Right lobe of liver (tissue), 6 donors: ENCODE results near the gene MARCHF6. TPM values are rescaled to one million over a fixed set of nuclear protein-coding genes. Genes with fewer than 3 reads are reported as not detected.
A peak's percentile ranks its signal among the peaks of the same experiment; 100 is the strongest.
"Not testable (repeated sequence)": the region's sequence is repeated elsewhere in the genome, so short reads cannot be mapped to it uniquely, and the experiment has no call there.

ENCODE experiments used
- ATAC-seq, 4 donors: fragments of 200-7000 bp; cut with Tn5 transposase; one replicate each; pipeline ENCODE4 v1.9.1; 2020; ENCODE audit warnings: mild to moderate bottlenecking in 4 of 4, moderate library complexity in 4 of 4
- DNase-seq, 3 donors: peaks; one replicate each; pipeline ENCODE4 v3.0.0-alpha.2; 2020
- H3K27ac ChIP-seq, 3 donors: fragments of 200-600 bp; one replicate each; pipeline ENCODE4 v1.8.0; 2022
- H3K27me3 ChIP-seq, 2 donors: fragments of 200-600 bp; one replicate each; pipeline ENCODE4 v1.8.0; 2022
- H3K36me3 ChIP-seq, 4 donors: fragments of 200-600 bp; sonication (generic) in 1 of 4; one replicate each; pipeline versions ENCODE4 v1.5.1 to v1.8.0; 2017 to 2022; ENCODE audit warnings: control low read depth in 1 of 4
- H3K4me1 ChIP-seq, 4 donors: fragments of 200-600 bp; sonication (generic) in 1 of 4; one replicate each; pipeline versions ENCODE4 v1.5.1 to v1.8.0; 2017 to 2022; ENCODE audit warnings: control low read depth in 1 of 4
- H3K4me3 ChIP-seq, 3 donors: fragments of 200-600 bp; one replicate each; pipeline ENCODE4 v1.8.0; 2022
- H3K9me3 ChIP-seq, 4 donors: fragments of 200-600 bp; sonication (generic) in 1 of 4; one replicate each; pipeline versions ENCODE4 v1.5.1 to v1.8.0; 2017 to 2022; ENCODE audit warnings: control low read depth in 1 of 4
- CTCF ChIP-seq, 4 donors: fragments of 200-600 bp in 3 of 4; fragments of 450-650 bp in 1 of 4; IDR thresholded peaks; one replicate each; pipeline versions ENCODE4 v1.5.1 to v1.8.0; 2016 to 2022; ENCODE audit warnings: antibody characterized with exemption in 4 of 4, mild to moderate bottlenecking in 2 of 4
- POLR2A ChIP-seq: fragments of 450-650 bp; IDR thresholded peaks from one replicate; pipeline ENCODE4 v1.6.1; 2017; ENCODE audit warnings: antibody characterized with exemption, mild to moderate bottlenecking
- WGBS: methylation state at CpG from one replicate; pipeline ENCODE4 v1.1.6; 2018; ENCODE audit warnings: low coverage, low lambda C conversion rate; ENCODE audit not compliant: insufficient coverage; ENCODE audit errors: missing lambda C conversion rate; 5-methylcytosine and 5-hydroxymethylcytosine counted together
- intact Hi-C, 2 donors: fragments of 100-400 bp; cut with DNase I; formaldehyde crosslinking; loops; one replicate each; pipeline versions ENCODE4 v1.11.2 to v1.14.1; 2022
- total RNA-seq, 6 experiments: library from RNA; depleted of rRNA in 2 of 6; stranded (reverse); fragments of >200 nt in 2 of 6; fragmentation: NEBNext Ultra II Directional in 3 of 6; extraction: Animal tissue kit (Norgen Biotek cat#: 25700) in 3 of 6; gene quantifications; one replicate each; pipeline versions ENCODE4 v1.1.0 to v1.2.4, GENCODE V29; 2016 to 2023
- donor health status: DM: no; HTN: yes; CAD: no.
- donor health status: DM: no; HTN: no; CAD: no.
- donor health status: DM: no; HTN: no; CAD: no.
- donor health status: DM: no; HTN: yes; CAD: no.
- donor health status: DM: no; HTN: yes; CAD: no.

Gene MARCHF6
- total RNA-seq, 6 experiments from 2014 or later, result 44.9 to 106 (median 68.6) TPM

GRCh38 chr5:10367579-10367978 is 14.1 kb downstream of the MARCHF6 start:
- Histone ChIP-seq H3K4me3 (no peak overlapping the region), H3K9me3 (no peaks in the 10 kb centered on the region), H3K4me1 (peaks cover 0 to 9% (median 1%) of the 10 kb centered on the region in 4 donors), H3K27me3 (no peaks in the 10 kb centered on the region), H3K36me3 (no peaks in the 10 kb centered on the region), H3K27ac (no peak overlapping the region)
- no peak for ATAC-seq
- WGBS, result 92% methylated on average over 1 of the region's 1 CpG
- DNase-seq, result no peak
- TF ChIP-seq POLR2A (no peak), CTCF (IDR thresholded peaks at IDR 0.05) (no peak)
- intact Hi-C loops, result no loop called here

- no peaks in the 10 kb centered on the region for H3K27me3 ChIP-seq
- H3K4me3 ChIP-seq, result no peak overlapping the region
- no peak for DNase-seq
- intact Hi-C loops, result no loop called here
- 83% methylated on average over 2 of the region's 2 CpGs for WGBS
- no peak overlapping the region for H3K27ac ChIP-seq
- TF ChIP-seq CTCF (IDR thresholded peaks at IDR 0.05) (no peak), POLR2A (no peak)
- H3K36me3 ChIP-seq, result no peaks in the 10 kb centered on the region
- no peak for ATAC-seq
- peaks cover 0 to 13% (median 4%) of the 10 kb centered on the region in 4 donors for H3K4me1 ChIP-seq
- no peaks in the 10 kb centered on the region for H3K9me3 ChIP-seq
Observed at GRCh38 chr5:10370931-10371330, 17.4 kb downstream of the MARCHF6 start.

GRCh38 chr5:10371369-10371768 is 17.9 kb downstream of the MARCHF6 start:
- H3K4me3 ChIP-seq, H3K9me3 ChIP-seq, H3K36me3 ChIP-seq, ATAC-seq, H3K27me3 ChIP-seq, intact Hi-C loops, DNase-seq, H3K27ac ChIP-seq: not testable (repeated sequence)
- WGBS, result 75% methylated on average over 2 of the region's 2 CpGs
- peaks cover 0 to 13% (median 2%) of the 10 kb centered on the region in 4 donors for H3K4me1 ChIP-seq

GRCh38 chr5:10372726-10373709 is 19.5 kb downstream of the MARCHF6 start:
- Histone ChIP-seq H3K9me3 (no peaks in the 10 kb centered on the region), H3K4me1 (peaks cover 0 to 13% (median 0%) of the 10 kb centered on the region in 4 donors), H3K36me3 (no peaks in the 10 kb centered on the region), H3K27ac (no peak overlapping the region), H3K27me3 (no peaks in the 10 kb centered on the region), H3K4me3 (no peak overlapping the region)
- WGBS, result 100% methylated on average over 1 of the region's 8 CpGs
- DNase-seq (no peak), ATAC-seq (peak in 2 of 4 donors; percentile 7 to 31)
- TF ChIP-seq CTCF (IDR thresholded peaks at IDR 0.05), result no peak
- TF ChIP-seq POLR2A, result no peak
- intact Hi-C loops, result no loop called here
